ENCODE data around the gene MOSPD3. TPM values are rescaled to one million over a fixed set of nuclear protein-coding genes. Genes with fewer than 3 reads are reported as not detected.
A peak's percentile ranks its signal among the peaks of the same experiment; 100 is the strongest.
"Not testable (repeated sequence)": the region's sequence is repeated elsewhere in the genome, so short reads cannot be mapped to it uniquely, and the experiment has no call there.

MOSPD3 gene
- total RNA-seq, 1 experiment from 2014 or later, result 9.4 TPM

GRCh38 chr7:100654908-100655831 is 42.8 kb downstream of the MOSPD3 start:
- DNase-seq (no peak), ATAC-seq (no peak)
- Histone ChIP-seq H3K36me3 (ENCODE audit: low read depth, low read length) (no peaks in the 10 kb centered on the region), H2AFZ (ENCODE audit: low read length) (no peak overlapping the region), H3K9me2 (replicated peaks; ENCODE audit: low read length) (no peaks in the 10 kb centered on the region), H3K27ac (ENCODE audit: low read length) (no peak overlapping the region), H3K27me3 (ENCODE audit: low read length) (no peaks in the 10 kb centered on the region), H3K9ac (ENCODE audit: low read length) (no peak overlapping the region), H3F3A (ENCODE audit: low read length, unreplicated experiment) (no peaks in the 10 kb centered on the region), H3K4me2 (ENCODE audit: low read length) (no peak overlapping the region), H3K4me1 (ENCODE audit: insufficient read depth, low read length) (no peaks in the 10 kb centered on the region), H3K4me3 (ENCODE audit: low read length) (no peak overlapping the region), H3K9me3 (ENCODE audit: low read length) (no peaks in the 10 kb centered on the region), H3K79me2 (ENCODE audit: low read length) (no peaks in the 10 kb centered on the region), H4K20me1 (ENCODE audit: low read length) (no peaks in the 10 kb centered on the region)
- intact Hi-C loops (cut with micrococcal nuclease), result no loop called here
- CTCF ChIA-PET, result no interaction called here
- TF ChIP-seq EZH2 (IDR thresholded peaks at IDR 0.05; ENCODE audit: low read length, unreplicated experiment) (no peak), EZH2phosphoT487 (IDR thresholded peaks at IDR 0.05; ENCODE audit: borderline replicate concordance, low read length) (no peak), CTCF (conservative IDR thresholded peaks at IDR 0.05; ENCODE audit: low read depth, low read length) (no peak)
- POLR2A ChIA-PET (ENCODE audit: unreplicated experiment), result no interaction called here
- BruUV-seq (replicated peaks), result no TSS peak

GRCh38 chr7:100655908-100656674 is 43.8 kb downstream of the MOSPD3 start, which contains the start of gene ACTL6B:
ACTL6B (minus strand) TSS chr7:100656448; CDS start chr7:100656354, 94 bp downstream.
- peak; percentile 18; the same call in 1 of the 2 replicates for ATAC-seq
- CTCF ChIA-PET, result no interaction called here
- intact Hi-C loops (cut with micrococcal nuclease), result no loop called here

GRCh38 chr7:100662194-100662776 is 49.9 kb downstream of the MOSPD3 start:
- POLR2A ChIA-PET (ENCODE audit: unreplicated experiment), result interaction anchor here (0.7 kb wide), 1 partner anchor 296 kb away, joined by 17 read pairs; no protein-coding TSS in a partner anchor
- H2AFZ ChIP-seq (ENCODE audit: low read length); H3K9ac ChIP-seq (ENCODE audit: low read length); H3K4me3 ChIP-seq (ENCODE audit: low read length); H3K27me3 ChIP-seq (ENCODE audit: low read length); CTCF ChIA-PET; intact Hi-C loops (cut with micrococcal nuclease); H3K36me3 ChIP-seq (ENCODE audit: low read depth, low read length); H4K20me1 ChIP-seq (ENCODE audit: low read length); H3K27ac ChIP-seq (ENCODE audit: low read length); H3K9me2 ChIP-seq (replicated peaks; ENCODE audit: low read length); H3K9me3 ChIP-seq (ENCODE audit: low read length); H3K4me1 ChIP-seq (ENCODE audit: insufficient read depth, low read length); H3K4me2 ChIP-seq (ENCODE audit: low read length); ATAC-seq; H3K79me2 ChIP-seq (ENCODE audit: low read length); H3F3A ChIP-seq (ENCODE audit: low read length, unreplicated experiment); BruUV-seq (replicated peaks); DNase-seq: not testable (repeated sequence)

More at GRCh38 chr7:100655908-100656674, 43.8 kb downstream of the MOSPD3 start, which contains the start of gene ACTL6B:
- Histone ChIP-seq H3K27ac (ENCODE audit: low read length) (no peak within 1 kb of the TSS), H3K9me3 (ENCODE audit: low read length) (no peaks in the 10 kb centered on the region), H3K9me2 (replicated peaks; ENCODE audit: low read length) (no peaks in the 10 kb centered on the region), H3K36me3 (ENCODE audit: low read depth, low read length) (no peaks in the 10 kb centered on the region), H3K4me3 (ENCODE audit: low read length) (no peak within 1 kb of the TSS), H3K4me1 (ENCODE audit: insufficient read depth, low read length) (no peaks in the 10 kb centered on the region), H3F3A (ENCODE audit: low read length, unreplicated experiment) (no peaks in the 10 kb centered on the region), H3K27me3 (ENCODE audit: low read length) (no peaks in the 10 kb centered on the region), H3K9ac (ENCODE audit: low read length) (no peak within 1 kb of the TSS), H4K20me1 (ENCODE audit: low read length) (no peaks in the 10 kb centered on the region), H3K79me2 (ENCODE audit: low read length) (no peaks in the 10 kb centered on the region), H3K4me2 (ENCODE audit: low read length) (no peak within 1 kb of the TSS), H2AFZ (ENCODE audit: low read length) (no peak within 1 kb of the TSS)
- TF ChIP-seq EZH2phosphoT487 (IDR thresholded peaks at IDR 0.05; ENCODE audit: borderline replicate concordance, low read length), result no peak
- TF ChIP-seq CTCF (conservative IDR thresholded peaks at IDR 0.05; ENCODE audit: low read depth, low read length), result no peak
- TF ChIP-seq EZH2 (IDR thresholded peaks at IDR 0.05; ENCODE audit: low read length, unreplicated experiment), result no peak
- POLR2A ChIA-PET (ENCODE audit: unreplicated experiment), result no interaction called here
- no peak for DNase-seq
- BruUV-seq (replicated peaks), result no TSS peak
